Breast epithelium (tissue), 4 donors: ENCODE results near the gene BBS4. TPM values are rescaled to one million over a fixed set of nuclear protein-coding genes. Genes with fewer than 3 reads are reported as not detected.

ENCODE experiments used
- DNase-seq, 2 donors: peaks; one replicate each; pipeline ENCODE4 v3.0.0-alpha.2; 2019; ENCODE audit warnings: low spot score in 2 of 2
- H3K27ac ChIP-seq, 2 donors: fragments of 200-600 bp; sonication (generic) in 1 of 2; one replicate each; pipeline ENCODE4 v1.5.1; 2016 to 2019; ENCODE audit warnings: mild to moderate bottlenecking in 1 of 2
- H3K27me3 ChIP-seq, 2 donors: fragments of 200-600 bp; sonication (generic) in 1 of 2; one replicate each; pipeline versions ENCODE4 v1.5.1 to v1.6.0; 2017 to 2019; ENCODE audit warnings: control low read depth in 1 of 2, mild to moderate bottlenecking in 1 of 2
- H3K36me3 ChIP-seq: fragments of 200-600 bp; one replicate; pipeline ENCODE4 v1.5.1; 2019
- H3K4me1 ChIP-seq, 2 donors: fragments of 200-600 bp; sonication (generic); one replicate each; pipeline ENCODE4 v1.5.1; 2016 to 2019; ENCODE audit warnings: control low read depth in 1 of 2
- H3K4me3 ChIP-seq, 3 donors: fragments of 200-600 bp; sonication (generic); 1 replicate in 2 of 3; 2 replicates in 1 of 3; pipeline ENCODE4 v1.5.1; 2016 to 2019; ENCODE audit warnings: mild to moderate bottlenecking in 3 of 3, moderate library complexity in 2 of 3
- H3K9me3 ChIP-seq, 2 donors: fragments of 200-600 bp; sonication (generic) in 1 of 2; one replicate each; pipeline ENCODE4 v1.5.1; 2016 to 2019; ENCODE audit warnings: control low read depth in 1 of 2
- CTCF ChIP-seq, 3 donors: fragments of 450-650 bp; IDR thresholded peaks; one replicate each; pipeline ENCODE4 v1.5.1; 2016 to 2017; ENCODE audit warnings: antibody characterized with exemption in 3 of 3, mild to moderate bottlenecking in 3 of 3, moderate library complexity in 3 of 3
- POLR2A ChIP-seq: fragments of 450-650 bp; IDR thresholded peaks from one replicate; pipeline ENCODE4 v1.6.1; 2016; ENCODE audit warnings: antibody characterized with exemption, mild to moderate bottlenecking, moderate library complexity
- POLR2AphosphoS5 ChIP-seq, 3 donors: sonication (generic); formaldehyde crosslinking; IDR thresholded peaks; one replicate each; pipeline ENCODE4 v1.6.1; 2017; ENCODE audit warnings: antibody characterized with exemption in 3 of 3
- intact Hi-C: fragments of 100-400 bp; cut with DNase I; formaldehyde crosslinking; loops from one replicate; pipeline ENCODE4 v1.15.1; 2023; ENCODE audit warnings: low total_unique reads
- total RNA-seq, 3 donors: library from RNA; depleted of rRNA; stranded (reverse); fragments of >200 nt; gene quantifications; one replicate each; pipeline ENCODE4 v1.1.0, GENCODE V29; 2016

BBS4 gene
- total RNA-seq, 3 donors from 2014 or later, result 18.9 to 74.9 (median 51.1) TPM

- peaks cover 8% of the 10 kb centered on the region for H3K36me3 ChIP-seq
- DNase-seq, result peak in 1 of 2 donors; percentile 25
Observed at GRCh38 chr15:72751751-72752455, 65.9 kb downstream of the BBS4 start.

GRCh38 chr15:72754096-72754495 is 68.1 kb downstream of the BBS4 start:
- peaks cover 8% of the 10 kb centered on the region for H3K36me3 ChIP-seq

More at GRCh38 chr15:72751751-72752455, 65.9 kb downstream of the BBS4 start:
- Histone ChIP-seq H3K27ac (peak overlapping the region; percentile 12 to 15), H3K9me3 (no peaks in the 10 kb centered on the region), H3K27me3 (no peaks in the 10 kb centered on the region), H3K4me1 (no peaks in the 10 kb centered on the region), H3K4me3 (no peak overlapping the region)
- intact Hi-C loops, result no loop called here
- TF ChIP-seq POLR2A, result no peak
- TF ChIP-seq CTCF (IDR thresholded peaks at IDR 0.05), result no peak
- no peak for TF ChIP-seq POLR2AphosphoS5 (IDR thresholded peaks at IDR 0.05)

GRCh38 chr15:72758182-72758581 is 72.2 kb downstream of the BBS4 start:
- H3K4me3 ChIP-seq, result no peak overlapping the region
- intact Hi-C loops, result no loop called here
- peaks cover 8% of the 10 kb centered on the region for H3K36me3 ChIP-seq

More at GRCh38 chr15:72754096-72754495, 68.1 kb downstream of the BBS4 start:
- H3K27ac ChIP-seq, result no peak overlapping the region
- H3K4me3 ChIP-seq, result no peak overlapping the region
- no peaks in the 10 kb centered on the region for H3K9me3 ChIP-seq
- H3K27me3 ChIP-seq, result no peaks in the 10 kb centered on the region
- no peaks in the 10 kb centered on the region for H3K4me1 ChIP-seq
- no peak for DNase-seq
- intact Hi-C loops, result no loop called here
- TF ChIP-seq CTCF (IDR thresholded peaks at IDR 0.05) (no peak), POLR2A (no peak), POLR2AphosphoS5 (IDR thresholded peaks at IDR 0.05) (no peak)

GRCh38 chr15:72760590-72761260 is 74.7 kb downstream of the BBS4 start:
- no peak for TF ChIP-seq POLR2AphosphoS5 (IDR thresholded peaks at IDR 0.05)
- TF ChIP-seq POLR2A, result no peak
- TF ChIP-seq CTCF (IDR thresholded peaks at IDR 0.05), result no peak
- Histone ChIP-seq H3K36me3 (peaks cover 3% of the 10 kb centered on the region), H3K9me3 (no peaks in the 10 kb centered on the region), H3K4me3 (no peak overlapping the region), H3K27ac (no peak overlapping the region), H3K4me1 (no peaks in the 10 kb centered on the region), H3K27me3 (no peaks in the 10 kb centered on the region)
- DNase-seq, result no peak
- intact Hi-C loops, result no loop called here

More at GRCh38 chr15:72758182-72758581, 72.2 kb downstream of the BBS4 start:
- no peak for TF ChIP-seq POLR2AphosphoS5 (IDR thresholded peaks at IDR 0.05)
- no peak for TF ChIP-seq POLR2A
- TF ChIP-seq CTCF (IDR thresholded peaks at IDR 0.05), result no peak
- no peak for DNase-seq
- H3K27ac ChIP-seq, result no peak overlapping the region
- H3K4me1 ChIP-seq, result no peaks in the 10 kb centered on the region
- no peaks in the 10 kb centered on the region for H3K27me3 ChIP-seq
- H3K9me3 ChIP-seq, result no peaks in the 10 kb centered on the region

GRCh38 chr15:72764656-72765055 is 78.6 kb downstream of the BBS4 start:
- Histone ChIP-seq H3K27me3 (no peaks in the 10 kb centered on the region), H3K9me3 (peaks cover 0 to 9% of the 10 kb centered on the region in 2 donors), H3K4me3 (no peak overlapping the region), H3K27ac (no peak overlapping the region), H3K36me3 (peaks cover 9% of the 10 kb centered on the region), H3K4me1 (no peaks in the 10 kb centered on the region)
- TF ChIP-seq POLR2A (no peak), CTCF (IDR thresholded peaks at IDR 0.05) (no peak), POLR2AphosphoS5 (IDR thresholded peaks at IDR 0.05) (no peak)
- DNase-seq, result no peak
- intact Hi-C loops, result no loop called here
